Measurements from ENCODE around the gene SLC6A3. TPM values are rescaled to one million over a fixed set of nuclear protein-coding genes. Genes with fewer than 3 reads are reported as not detected.

SLC6A3 gene
- total and polyA plus RNA-seq, 2 donors (not counting 1 experiment from before 2014, with no cell fraction given) = not detected

DNA sequence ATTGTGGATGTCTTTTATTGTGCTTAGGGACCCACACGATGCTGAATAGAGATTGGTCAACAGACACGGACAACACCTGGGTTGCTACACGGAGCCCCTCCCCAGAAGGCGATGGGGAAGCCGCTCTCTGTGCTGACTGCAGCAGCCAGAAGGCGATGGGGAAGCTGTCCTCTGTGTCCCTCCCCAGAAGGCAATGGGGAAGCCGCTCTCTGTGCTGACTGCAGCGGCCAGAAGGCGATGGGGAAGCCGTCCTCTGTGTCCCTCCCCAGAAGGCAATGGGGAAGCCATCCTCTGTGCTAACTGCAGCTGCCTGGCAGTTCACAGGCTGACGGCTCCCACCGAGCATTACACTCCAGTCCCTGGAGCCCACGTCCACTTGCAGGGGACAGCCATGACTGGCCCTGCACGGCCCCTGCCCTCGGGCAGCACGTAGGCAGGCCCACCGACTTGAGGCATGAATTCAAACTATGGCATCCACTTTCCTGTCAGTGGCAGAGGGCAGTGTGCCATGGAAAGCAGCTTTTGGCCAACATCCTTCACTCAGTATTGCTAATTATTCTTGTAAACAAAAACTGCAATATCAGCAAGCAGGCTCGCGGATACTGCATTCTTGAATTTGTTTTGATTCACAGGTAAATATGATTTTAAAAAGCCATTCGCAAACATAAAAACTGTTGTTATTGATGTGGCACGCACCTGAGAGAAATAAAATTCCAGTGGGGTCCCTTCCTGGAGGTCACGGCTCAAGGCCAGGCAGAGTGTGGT lies 52.3 kb downstream of the SLC6A3 start:
- Histone ChIP-seq H2AFZ (ENCODE audit: low read length) (no peak overlapping the region), H3K9ac (ENCODE audit: insufficient read depth, low read length) (no peak overlapping the region), H3K9me3 (ENCODE audit: control insufficient read depth, insufficient read depth, low read depth, low read length) (no peaks in the 10 kb centered on the region), H3K36me3 (ENCODE audit: control insufficient read depth, insufficient read depth, low read length) (no peaks in the 10 kb centered on the region), H3K4me3 (replicated peaks in 1 of 4; ENCODE audit: control extremely low read depth in 1 of 4, insufficient read depth in 1 of 4, low read depth in 3 of 4, low read length in 4 of 4) (no peak overlapping the region), H3K27ac (ENCODE audit: insufficient read depth, low read length) (no peak overlapping the region), H3K27me3 (ENCODE audit: control insufficient read depth, insufficient read depth, low read length) (peaks cover 3% of the 10 kb centered on the region), H3K4me1 (ENCODE audit: control insufficient read depth, extremely low read depth, insufficient read depth, low read length) (no peaks in the 10 kb centered on the region), H4K20me1 (ENCODE audit: control insufficient read depth, extremely low read depth, insufficient read depth, low read length) (no peaks in the 10 kb centered on the region), H3K4me2 (ENCODE audit: extremely low read depth, insufficient read depth, low read length) (no peak overlapping the region), H3K79me2 (ENCODE audit: control insufficient read depth, insufficient read depth, low read length) (no peaks in the 10 kb centered on the region)
- no peak for DNase-seq (ENCODE audit: low read depth in 2 of 2)
- TF ChIP-seq EZH2 (IDR thresholded peaks at IDR 0.05; ENCODE audit: low read length, missing control alignments) = no peak
- TF ChIP-seq, protein P1, sequence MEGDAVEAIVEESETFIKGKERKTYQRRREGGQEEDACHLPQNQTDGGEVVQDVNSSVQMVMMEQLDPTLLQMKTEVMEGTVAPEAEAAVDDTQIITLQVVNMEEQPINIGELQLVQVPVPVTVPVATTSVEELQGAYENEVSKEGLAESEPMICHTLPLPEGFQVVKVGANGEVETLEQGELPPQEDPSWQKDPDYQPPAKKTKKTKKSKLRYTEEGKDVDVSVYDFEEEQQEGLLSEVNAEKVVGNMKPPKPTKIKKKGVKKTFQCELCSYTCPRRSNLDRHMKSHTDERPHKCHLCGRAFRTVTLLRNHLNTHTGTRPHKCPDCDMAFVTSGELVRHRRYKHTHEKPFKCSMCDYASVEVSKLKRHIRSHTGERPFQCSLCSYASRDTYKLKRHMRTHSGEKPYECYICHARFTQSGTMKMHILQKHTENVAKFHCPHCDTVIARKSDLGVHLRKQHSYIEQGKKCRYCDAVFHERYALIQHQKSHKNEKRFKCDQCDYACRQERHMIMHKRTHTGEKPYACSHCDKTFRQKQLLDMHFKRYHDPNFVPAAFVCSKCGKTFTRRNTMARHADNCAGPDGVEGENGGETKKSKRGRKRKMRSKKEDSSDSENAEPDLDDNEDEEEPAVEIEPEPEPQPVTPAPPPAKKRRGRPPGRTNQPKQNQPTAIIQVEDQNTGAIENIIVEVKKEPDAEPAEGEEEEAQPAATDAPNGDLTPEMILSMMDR (conservative IDR thresholded peaks at IDR 0.05 in 1 of 2, IDR thresholded peaks at IDR 0.05 in 1 of 2; ENCODE audit: low read depth in 1 of 2, low read length in 2 of 2) = no peak

DNA sequence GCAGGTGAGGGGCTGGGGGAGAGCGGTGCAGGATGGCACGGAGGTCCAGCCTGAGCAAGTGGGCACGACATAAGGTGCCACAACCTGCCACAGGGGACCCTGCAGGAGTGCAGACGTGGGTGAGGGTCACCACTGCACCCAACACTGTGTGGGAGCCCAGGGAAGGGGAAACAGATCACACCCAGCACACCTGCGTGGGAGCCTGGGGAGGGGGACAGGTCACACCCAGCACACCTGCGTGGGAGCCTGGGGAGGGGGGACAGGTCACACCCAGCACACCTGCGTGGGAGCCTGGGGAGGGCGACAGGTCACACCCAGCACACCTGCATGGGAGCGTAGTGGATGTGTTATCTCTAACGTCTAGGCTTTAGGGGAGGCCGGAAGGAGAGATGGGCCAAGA lies 53.0 kb downstream of the SLC6A3 start:
- H3K4me1 ChIP-seq (ENCODE audit: control insufficient read depth, extremely low read depth, insufficient read depth, low read length) = no peaks in the 10 kb centered on the region
- DNase-seq (ENCODE audit: low read depth in 2 of 2) = no peak
- H3K9ac ChIP-seq (ENCODE audit: insufficient read depth, low read length) = no peak overlapping the region
- H3K4me2 ChIP-seq (ENCODE audit: extremely low read depth, insufficient read depth, low read length) = no peak overlapping the region
- no peaks in the 10 kb centered on the region for H4K20me1 ChIP-seq (ENCODE audit: control insufficient read depth, extremely low read depth, insufficient read depth, low read length)
- no peak overlapping the region for H2AFZ ChIP-seq (ENCODE audit: low read length)
- no peaks in the 10 kb centered on the region for H3K9me3 ChIP-seq (ENCODE audit: control insufficient read depth, insufficient read depth, low read depth, low read length)
- TF ChIP-seq EZH2 (IDR thresholded peaks at IDR 0.05; ENCODE audit: low read length, missing control alignments) = no peak
- TF ChIP-seq, protein P1 (conservative IDR thresholded peaks at IDR 0.05 in 1 of 2, IDR thresholded peaks at IDR 0.05 in 1 of 2; ENCODE audit: low read depth in 1 of 2, low read length in 2 of 2) = no peak
- H3K36me3 ChIP-seq (ENCODE audit: control insufficient read depth, insufficient read depth, low read length) = no peaks in the 10 kb centered on the region
- peaks cover 6% of the 10 kb centered on the region for H3K27me3 ChIP-seq (ENCODE audit: control insufficient read depth, insufficient read depth, low read length)
- no peak overlapping the region for H3K4me3 ChIP-seq (replicated peaks in 1 of 4; ENCODE audit: control extremely low read depth in 1 of 4, insufficient read depth in 1 of 4, low read depth in 3 of 4, low read length in 4 of 4)
- no peaks in the 10 kb centered on the region for H3K79me2 ChIP-seq (ENCODE audit: control insufficient read depth, insufficient read depth, low read length)
- H3K27ac ChIP-seq (ENCODE audit: insufficient read depth, low read length) = no peak overlapping the region

DNA sequence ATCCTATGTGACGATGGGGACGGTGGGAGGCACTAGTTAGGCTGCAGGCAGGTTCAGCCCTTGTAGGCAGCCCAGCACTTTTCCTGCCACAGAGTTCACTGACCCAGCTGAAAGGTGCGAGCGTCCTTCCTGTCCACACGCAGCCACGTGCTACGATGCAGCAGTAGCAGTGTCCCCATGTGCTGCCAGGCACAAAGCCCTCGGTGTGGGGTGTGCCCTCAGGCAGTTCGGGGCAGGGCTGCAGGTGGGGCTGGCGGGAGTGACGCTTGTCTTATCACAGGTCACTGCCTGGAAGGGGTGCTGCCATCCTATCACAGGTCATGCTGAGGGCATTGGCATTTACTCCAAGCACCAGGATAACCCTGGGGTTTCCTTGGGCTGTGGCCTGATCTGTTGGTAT lies 53.5 kb downstream of the SLC6A3 start:
- TF ChIP-seq, protein P1 (conservative IDR thresholded peaks at IDR 0.05 in 1 of 2, IDR thresholded peaks at IDR 0.05 in 1 of 2; ENCODE audit: low read depth in 1 of 2, low read length in 2 of 2) = no peak
- TF ChIP-seq EZH2 (IDR thresholded peaks at IDR 0.05; ENCODE audit: low read length, missing control alignments) = no peak

More for the DNA sequence above, 53.5 kb downstream of the SLC6A3 start:
- H4K20me1 ChIP-seq (ENCODE audit: control insufficient read depth, extremely low read depth, insufficient read depth, low read length) = no peaks in the 10 kb centered on the region
- no peaks in the 10 kb centered on the region for H3K4me1 ChIP-seq (ENCODE audit: control insufficient read depth, extremely low read depth, insufficient read depth, low read length)
- no peak overlapping the region for H3K27ac ChIP-seq (ENCODE audit: insufficient read depth, low read length)
- no peaks in the 10 kb centered on the region for H3K79me2 ChIP-seq (ENCODE audit: control insufficient read depth, insufficient read depth, low read length)
- DNase-seq (ENCODE audit: low read depth in 2 of 2) = no peak
- no peak overlapping the region for H3K9ac ChIP-seq (ENCODE audit: insufficient read depth, low read length)
- H3K9me3 ChIP-seq (ENCODE audit: control insufficient read depth, insufficient read depth, low read depth, low read length) = no peaks in the 10 kb centered on the region
- no peak overlapping the region for H3K4me2 ChIP-seq (ENCODE audit: extremely low read depth, insufficient read depth, low read length)
- no peak overlapping the region for H3K4me3 ChIP-seq (replicated peaks in 1 of 4; ENCODE audit: control extremely low read depth in 1 of 4, insufficient read depth in 1 of 4, low read depth in 3 of 4, low read length in 4 of 4)
- peaks cover 11% of the 10 kb centered on the region for H3K27me3 ChIP-seq (ENCODE audit: control insufficient read depth, insufficient read depth, low read length)
- H3K36me3 ChIP-seq (ENCODE audit: control insufficient read depth, insufficient read depth, low read length) = no peaks in the 10 kb centered on the region
- no peak overlapping the region for H2AFZ ChIP-seq (ENCODE audit: low read length)

Data from fibroblast of lung (primary cell).